Umbilical cord (tissue), 2 donors: ENCODE data around the gene ATG4D. TPM values are rescaled to one million over a fixed set of nuclear protein-coding genes. Genes with fewer than 3 reads are reported as not detected.
"Not testable (repeated sequence)": the region's sequence is repeated elsewhere in the genome, so short reads cannot be mapped to it uniquely, and the experiment has no call there.

Source experiments
- DNase-seq: peaks from one replicate; pipeline ENCODE4 v3.0.0-alpha.2; 2015; ENCODE audit warnings: low spot score
- total RNA-seq: library from RNA; depleted of rRNA; stranded (reverse); fragments of >200 nt; gene quantifications from one replicate; pipeline ENCODE4 v1.2.3, GENCODE V29; 2014; ENCODE audit warnings: low replicate concordance; ENCODE audit not compliant: insufficient read depth

Gene ATG4D
- total RNA-seq, 1 donor from 2014 or later, result 5.1 TPM

DNA sequence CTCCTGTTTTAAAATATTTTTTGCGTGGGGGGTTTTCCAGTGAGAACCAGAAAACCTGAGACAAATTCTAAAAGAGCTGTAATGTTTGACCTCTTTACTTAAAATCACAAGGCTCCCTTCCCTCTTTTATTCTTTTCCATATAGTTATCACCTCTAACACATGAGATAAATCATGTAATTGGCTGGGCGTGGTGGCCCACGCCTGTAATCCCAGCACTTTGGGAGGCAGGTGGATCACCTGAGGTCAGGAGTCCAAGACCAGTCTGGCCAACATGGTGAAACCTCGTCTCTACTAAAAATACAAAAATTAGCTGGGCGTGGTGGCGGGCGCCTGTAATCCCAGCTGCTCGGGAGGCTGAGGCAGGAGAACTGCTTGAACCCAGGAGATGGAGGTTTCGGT is 7.3 kb downstream of the ATG4D start:
- DNase-seq, result not testable (repeated sequence)

DNA sequence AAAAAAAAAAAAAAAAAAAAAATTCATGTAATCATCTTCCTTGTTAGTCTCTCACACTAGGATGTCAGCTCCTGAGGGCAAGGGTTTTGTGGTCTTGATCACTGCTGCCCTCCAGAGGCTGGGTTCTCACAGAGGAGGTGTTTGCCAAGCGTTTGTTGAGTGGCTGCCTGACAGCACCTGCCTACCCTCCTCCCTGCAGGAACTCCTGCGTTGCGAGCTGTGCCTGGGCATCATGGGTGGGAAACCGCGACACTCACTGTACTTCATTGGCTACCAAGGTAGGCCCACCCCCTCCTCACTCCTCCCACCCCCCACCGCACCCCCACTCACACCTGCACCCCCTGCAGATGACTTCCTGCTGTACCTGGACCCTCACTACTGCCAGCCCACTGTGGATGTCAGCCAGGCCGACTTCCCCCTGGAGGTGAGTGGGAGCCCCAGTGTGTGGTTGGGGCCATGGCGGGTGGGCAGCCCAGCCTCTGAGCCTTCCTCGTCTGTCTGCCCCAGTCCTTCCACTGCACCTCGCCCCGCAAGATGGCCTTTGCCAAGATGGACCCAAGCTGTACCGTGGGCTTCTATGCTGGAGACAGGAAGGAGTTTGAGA is 8.1 kb downstream of the ATG4D start:
- DNase-seq, result no peak

DNA sequence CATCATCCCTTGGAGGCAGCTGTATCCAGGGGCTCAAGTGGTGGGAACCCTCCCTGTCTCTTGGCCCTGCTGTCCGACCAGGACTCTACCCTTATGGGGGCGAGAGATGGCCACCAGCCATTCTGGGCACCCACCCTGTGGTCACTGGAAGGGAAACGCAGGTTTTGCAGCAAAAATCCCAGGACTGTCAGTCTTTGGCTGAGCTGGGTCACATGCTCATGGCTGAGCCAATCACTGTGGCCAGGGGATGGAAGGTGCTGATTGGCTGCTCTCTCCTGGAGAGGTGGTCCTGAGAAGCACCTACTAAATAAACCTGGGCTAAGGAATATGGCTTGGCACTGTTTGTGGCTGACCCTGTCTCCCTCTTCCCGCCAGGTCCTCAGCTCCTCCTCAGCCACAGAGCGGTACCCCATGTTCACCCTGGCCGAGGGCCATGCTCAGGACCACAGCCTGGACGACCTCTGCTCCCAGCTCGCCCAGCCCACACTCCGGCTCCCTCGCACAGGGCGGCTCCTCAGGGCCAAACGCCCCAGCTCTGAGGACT is 8.9 kb downstream of the ATG4D start:
- no peak for DNase-seq

DNA sequence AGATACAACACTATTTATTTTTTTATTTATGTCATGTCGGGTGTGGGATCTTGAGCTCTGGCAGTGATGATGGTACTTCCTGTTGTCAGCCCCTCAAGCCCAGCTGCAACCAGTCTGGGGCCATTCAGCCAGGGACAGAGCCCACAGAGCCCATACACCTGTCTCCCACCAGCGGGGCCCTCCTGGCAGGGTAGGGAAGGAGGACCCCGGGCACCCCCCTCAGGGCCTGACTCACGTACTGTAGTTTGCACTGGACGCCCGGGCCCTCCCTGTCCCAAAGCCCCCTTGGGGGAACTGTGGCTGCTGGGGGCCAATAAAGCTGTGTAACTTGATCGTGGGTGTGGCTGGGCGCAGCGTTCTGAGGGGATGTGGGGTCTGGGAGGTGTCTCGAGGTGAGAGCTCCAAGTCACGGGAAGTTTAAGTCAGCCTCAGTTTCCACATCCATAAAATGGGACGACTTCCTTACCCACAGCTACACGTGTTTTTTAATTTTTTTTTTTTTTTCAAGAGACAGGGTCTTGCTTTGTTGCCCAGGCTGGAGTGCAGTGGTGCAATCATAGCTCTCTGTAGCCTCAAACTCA is 9.5 kb downstream of the ATG4D start:
- DNase-seq, result no peak

DNA sequence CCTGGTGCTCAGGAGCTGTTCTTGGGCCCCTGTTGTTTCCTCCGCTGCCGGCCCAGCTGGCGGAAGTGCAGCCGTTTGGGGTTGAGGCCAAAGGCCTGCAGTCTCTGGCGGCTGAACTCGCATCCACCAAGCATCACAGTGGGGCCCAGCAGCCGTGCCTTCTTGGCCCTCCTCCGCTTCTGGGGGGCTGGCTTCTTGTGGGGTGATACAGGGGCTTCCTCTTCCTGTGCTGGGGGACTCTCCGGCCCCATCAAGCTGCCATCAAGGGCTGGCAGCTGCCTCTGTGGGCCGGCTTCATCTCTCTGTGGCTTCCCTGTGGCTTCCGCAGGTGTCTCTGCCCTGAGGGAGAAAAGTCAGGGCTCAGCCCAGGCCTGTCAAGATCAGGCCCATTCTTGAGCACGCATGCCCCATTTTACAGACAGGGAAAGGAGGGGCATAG is 10.3 kb downstream of the ATG4D start:
- no peak for DNase-seq

DNA sequence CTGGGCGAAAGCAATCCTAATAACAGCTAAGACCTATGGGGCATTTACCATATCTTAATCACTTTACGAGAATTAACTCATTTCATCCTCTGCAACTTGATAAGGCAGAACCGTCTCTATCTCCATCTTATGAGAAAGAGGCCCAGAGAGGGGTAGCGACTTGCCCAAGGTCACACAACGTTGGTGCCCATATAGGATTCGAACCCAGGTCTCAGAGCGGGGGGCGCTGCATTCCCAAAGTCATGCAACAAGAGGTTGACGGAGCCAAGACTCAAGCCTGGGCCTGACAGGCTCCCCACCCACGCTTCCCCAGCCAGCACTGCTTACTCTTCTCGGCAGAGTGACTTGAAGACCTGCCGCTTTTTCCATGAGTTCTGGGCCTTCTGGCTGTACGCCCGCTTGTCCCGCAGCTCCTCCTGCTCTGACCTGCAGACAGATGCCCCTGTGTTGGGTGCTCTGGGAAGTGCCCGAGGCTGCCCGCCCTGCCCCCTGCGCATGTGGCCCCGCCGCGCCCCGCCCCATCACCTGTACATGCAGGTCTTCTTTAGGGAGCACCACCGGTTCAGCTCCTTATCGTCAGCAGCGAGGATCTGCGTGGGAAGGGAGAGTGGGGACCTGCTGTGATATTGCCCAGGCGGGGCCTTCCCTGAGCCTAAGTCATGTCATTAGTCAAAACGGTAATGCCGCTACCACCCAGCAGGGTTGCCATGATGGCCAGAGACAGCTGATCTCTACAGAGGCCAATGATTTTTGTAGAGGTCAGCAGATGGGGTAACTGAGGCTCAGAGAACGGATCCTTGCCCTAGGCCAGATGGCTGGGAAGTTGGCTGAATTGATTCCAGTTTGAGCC is 11.3 kb downstream of the ATG4D start:
- no peak for DNase-seq

DNA sequence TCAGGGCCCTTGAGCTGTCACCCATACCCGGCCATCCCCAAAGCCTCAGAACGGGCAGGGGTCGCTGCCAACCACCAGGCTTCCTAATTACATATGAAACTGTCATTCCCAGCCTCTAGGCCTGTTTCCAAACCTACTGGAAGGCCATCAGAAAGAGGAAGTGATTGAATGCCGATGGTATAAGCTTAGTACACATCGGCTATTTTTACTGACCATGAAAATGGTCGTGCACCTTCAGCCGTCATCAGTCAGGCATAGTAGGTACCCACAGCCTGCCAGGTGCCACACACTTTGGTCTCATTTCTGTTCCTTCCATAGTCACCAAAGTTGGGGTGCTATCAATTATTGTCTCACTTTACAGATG is 11.9 kb downstream of the ATG4D start:
- DNase-seq, result no peak

DNA sequence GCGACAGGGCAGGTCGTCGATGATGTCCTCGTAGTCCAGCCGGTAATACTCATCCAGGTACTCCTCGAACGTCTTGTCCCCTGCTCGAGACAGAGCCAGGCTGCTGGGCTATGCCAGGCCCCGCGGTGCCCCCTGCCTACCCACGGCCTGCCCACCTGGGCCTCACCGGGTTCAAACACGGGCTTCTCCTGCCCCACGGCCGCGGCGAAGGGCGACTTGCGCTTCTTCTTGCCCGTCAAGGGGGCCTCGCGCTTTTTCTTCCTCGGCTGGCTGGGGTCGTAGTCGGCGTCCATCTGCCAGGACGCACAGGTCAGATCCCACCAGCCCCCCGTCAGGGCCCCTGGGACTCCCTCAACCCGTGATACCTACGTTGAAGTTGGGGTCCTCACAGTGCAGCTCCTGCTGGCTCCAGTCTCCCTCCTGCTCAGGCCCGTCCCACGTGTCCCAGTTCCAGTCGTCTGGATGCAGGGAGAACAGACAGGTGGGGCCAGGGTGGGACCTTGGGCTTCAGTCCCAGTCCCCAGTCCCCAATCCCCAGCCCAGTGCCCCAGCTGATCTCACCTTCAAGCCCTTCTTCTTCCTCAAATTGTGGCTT is 14.0 kb downstream of the ATG4D start:
- no peak for DNase-seq

DNA sequence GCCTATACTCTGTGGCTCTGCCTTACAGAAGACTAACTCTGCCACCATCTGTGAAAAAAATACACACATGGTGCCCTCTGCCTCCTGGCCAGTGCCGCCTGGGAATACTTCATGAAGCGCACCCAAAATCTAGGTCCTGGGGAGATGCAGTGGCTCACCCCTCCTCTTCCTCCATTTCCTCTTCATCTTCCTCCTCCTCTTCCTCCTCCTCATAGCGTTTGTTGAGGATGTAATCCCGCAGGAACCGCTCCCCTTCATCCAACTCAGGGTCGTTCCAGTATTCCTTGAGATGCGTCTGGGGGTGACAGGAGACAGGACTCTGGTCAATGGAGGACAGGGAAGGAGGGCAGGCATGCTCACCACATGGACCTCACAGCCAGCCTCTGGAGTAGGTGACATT is 16.4 kb downstream of the ATG4D start:
- DNase-seq, result no peak

DNA sequence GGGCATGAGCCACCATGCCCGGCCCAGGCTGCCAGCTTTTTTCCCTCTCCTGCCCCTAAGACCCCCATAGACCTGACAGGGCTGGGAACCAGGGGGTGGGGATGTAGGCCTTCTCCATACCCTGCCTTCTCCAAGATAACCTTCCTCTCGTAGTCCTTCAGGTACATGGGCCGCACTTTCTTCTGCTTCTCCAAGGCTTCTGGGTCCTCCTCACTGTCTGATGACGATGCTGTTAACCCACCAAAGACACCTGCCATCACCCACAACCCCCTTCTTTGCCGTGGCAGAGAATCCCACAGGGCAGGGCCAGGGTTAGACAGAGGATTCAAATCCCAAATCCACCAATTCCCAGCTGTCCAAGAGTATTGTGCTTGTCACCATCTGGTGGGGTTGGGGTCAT is 18.9 kb downstream of the ATG4D start:
- DNase-seq, result no peak

DNA sequence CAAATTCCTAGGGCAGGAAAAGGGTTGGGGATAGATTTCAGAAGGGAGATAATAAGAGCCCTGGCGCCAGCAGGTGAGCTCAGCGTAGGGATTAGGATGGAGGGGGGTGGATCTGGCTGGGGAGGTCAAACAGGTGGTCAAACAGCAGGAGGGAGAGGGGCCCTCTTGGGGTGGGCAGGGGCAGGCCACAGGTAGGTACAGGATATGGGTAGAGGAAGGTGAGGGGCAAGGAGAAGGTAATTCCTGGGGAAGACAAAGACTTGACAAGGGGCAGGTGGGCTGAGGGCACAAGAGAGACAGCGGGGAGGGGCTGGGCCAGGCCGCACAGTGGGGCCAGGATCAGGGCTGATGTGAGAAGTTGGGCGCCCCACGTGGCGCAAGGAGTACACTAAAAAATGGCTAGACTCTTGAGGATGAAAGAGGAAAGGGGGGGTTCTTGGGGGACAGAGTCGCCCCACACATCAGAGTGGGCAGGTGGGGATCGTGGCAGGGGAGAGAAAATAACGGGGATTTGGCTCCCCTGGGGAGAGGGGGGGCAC is 21.4 kb downstream of the ATG4D start:
- DNase-seq, result peak; percentile 48

DNA sequence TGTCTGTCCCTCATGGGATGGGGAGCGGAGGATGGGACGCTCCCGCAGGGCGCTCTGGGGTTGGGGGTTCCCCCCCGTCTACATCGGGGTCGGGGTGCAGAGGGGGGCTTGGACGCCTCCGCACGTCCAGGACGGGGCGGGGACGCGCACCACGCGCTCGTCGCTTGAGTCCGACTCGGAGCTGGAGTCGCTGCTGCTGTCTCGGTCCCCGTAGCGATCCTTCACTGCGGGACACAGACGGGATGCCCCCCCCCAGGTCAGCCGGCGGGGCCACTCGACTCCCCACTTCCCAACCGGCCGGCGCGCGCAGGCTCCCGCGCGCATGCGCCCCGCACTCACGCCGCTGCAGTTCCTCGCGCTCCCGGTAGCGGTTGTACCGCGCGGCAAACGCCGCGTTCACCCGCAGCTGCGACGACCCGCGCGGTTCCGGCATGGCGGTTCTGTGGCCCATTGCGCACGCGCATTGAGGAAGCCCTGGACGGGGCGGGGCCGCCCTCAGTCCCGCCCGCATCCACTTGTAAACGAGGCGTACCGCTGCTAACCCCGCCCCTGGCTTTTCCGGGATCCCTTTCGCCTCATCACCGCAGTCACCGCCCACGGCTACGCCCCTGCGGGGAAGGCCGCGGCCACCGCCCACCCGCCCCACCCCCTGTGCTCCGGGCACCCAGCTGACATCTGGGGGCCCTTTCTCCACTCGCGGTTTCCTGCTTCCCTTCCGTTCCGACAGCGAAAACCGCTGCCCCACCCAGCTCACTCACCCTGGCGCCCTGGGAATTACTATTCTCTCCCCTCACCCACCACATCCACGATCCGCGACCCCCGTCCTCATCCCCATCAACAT is 22.1 kb downstream of the ATG4D start, which contains the start of gene KRI1:
KRI1 (minus strand) TSS at position 444 of the 841 bp plus-strand sequence; CDS start at position 433, 11 bp downstream.
- peak; percentile 99 for DNase-seq

DNA sequence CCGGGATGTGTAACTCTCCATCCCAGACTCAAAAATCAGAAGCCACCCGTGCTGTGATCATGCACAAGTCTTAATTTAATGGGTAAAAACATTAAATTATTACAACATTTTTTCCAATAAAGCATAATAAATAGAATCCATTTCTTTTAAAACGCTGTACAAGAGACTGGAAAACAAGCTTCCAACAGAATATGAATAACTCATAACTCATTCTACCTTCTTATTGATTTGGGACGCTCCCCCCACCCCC is 22.6 kb downstream of the ATG4D start:
- DNase-seq, result no peak

DNA sequence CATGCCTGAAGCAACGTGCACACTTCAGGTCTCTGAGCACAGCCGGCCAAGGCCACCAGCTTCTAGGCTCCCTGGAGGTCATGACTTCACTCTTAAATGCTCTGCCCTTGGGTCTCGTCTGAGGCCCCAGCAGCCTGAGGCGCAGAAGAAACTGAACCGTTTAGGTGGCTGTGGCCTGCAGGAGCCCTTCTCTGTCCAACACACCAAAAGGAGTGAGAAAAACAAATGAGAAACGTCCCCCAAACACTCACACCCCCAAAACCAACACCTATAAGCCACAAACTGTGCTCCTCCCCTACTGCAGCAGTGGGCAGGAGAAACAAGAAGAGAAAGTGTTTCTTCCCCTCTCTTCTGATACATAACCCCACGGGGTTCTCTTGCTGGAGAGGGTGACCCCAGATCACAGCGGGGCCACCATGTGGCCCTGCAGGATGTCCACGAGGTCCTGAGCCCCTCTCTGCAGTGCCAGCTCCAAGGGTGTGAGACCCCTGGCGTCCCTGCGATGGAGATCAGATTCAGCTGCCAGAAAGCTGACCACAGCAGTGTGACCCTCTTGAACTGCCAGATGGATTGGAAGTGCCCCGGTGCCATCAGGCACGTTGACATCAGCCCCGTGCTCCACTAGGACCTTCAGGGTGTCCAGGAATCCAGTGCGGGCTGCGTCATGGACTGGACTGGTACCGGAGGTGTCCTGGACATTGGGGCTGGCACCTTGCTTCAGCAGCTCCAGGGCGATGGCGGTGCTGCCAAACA is 23.1 kb downstream of the ATG4D start:
- no peak for DNase-seq

DNA sequence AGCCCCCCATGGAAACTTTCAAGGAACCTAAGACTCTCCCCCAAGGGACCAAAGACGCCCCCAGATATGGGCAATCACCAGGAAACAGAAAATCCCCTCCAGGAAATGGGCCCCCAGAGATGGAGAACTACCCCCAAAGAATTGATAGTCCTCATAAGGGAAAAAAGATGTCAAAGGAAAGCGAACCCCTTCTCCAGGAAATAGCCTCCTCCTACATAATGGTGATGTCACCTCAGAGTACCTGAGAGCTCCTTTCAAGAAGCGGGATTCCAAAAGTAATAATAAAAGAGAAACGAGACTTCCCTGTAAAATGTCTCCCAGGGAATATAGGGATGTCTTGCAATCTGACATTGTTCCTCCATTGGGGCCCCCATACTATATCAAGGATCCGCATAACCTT is 24.0 kb downstream of the ATG4D start:
- no peak for DNase-seq

DNA sequence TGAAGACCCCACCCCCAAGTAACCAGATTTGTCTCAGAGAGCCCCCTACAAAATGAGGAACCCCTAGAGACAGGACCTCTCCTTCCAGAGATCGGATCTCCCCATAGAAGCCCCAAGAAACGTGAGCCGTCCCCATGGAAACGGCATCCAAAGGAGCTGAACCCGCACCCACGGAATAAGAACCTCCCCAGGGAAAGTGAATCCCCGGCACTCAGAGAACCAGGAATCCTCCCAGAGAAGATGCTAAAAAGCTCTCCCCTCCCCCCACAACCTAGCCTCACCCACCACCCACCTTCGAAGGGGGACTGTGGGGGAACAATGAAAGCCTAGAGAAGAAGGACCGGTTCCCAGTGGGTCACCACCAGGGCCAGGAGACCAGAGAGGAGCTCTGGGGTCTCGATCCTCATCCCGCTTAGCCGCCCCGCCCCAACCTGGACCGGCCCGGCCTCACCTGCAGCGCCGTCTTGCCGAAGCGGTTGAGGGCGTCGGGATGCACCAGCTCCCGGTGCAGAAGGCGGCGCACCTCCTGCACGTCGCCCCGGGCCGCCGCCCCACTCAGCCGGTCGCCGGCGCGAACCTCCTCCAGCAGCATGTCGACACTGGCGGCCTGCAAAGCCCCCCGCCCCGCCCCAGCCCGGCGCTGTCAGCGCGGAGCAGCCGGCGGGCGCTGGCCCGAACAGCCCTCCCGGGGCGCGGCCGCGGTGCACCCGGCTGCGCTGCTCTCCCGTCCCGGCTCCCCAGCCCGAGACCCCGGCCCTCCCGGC is 24.5 kb downstream of the ATG4D start:
- DNase-seq, result peak; percentile 22

DNA sequence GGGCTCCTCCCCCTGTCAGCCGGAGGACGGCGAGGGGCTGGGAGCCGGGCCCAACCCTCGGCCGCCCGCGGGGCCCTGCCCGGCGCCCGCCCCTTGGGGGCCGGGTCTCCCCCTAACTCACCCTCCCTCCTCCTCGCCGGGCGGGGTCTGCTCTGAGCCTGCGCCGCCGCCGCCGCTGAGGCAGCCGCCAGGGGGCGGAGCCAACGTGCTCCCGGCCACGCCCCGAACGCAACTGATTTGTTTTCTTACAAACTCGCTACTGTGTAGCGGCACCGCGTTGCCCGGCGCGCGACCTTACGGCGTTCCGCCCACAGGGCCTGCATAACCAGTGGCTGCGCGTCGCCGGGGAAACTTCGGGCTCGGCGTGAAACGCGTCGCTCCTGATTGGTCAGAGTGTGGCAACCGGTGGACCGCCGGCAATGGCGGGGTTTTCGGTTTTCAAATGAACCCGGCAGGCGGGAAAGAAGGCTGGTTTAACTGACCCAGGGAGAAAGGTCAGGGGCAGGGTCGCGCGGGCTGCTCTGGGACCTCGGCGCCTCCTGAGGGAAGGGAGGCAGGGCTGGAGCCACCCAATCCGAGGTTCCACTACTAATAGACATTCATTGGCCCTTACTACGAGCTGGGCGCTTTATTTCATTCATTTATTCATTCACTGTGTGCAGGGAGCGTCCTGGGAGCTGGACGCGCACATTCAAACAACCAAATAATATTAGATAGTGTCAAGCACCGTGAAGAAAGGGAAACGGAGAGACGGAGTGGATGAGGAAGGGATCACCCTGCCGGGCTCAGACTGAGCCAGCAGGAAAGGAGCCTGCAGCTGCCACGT is 25.3 kb downstream of the ATG4D start, which contains the start of gene CDKN2D:
CDKN2D (minus strand) TSS at position 154 of the 826 bp plus-strand sequence. CDS start 326 bp downstream, outside the sequence.
- DNase-seq, result peak; percentile 100

DNA sequence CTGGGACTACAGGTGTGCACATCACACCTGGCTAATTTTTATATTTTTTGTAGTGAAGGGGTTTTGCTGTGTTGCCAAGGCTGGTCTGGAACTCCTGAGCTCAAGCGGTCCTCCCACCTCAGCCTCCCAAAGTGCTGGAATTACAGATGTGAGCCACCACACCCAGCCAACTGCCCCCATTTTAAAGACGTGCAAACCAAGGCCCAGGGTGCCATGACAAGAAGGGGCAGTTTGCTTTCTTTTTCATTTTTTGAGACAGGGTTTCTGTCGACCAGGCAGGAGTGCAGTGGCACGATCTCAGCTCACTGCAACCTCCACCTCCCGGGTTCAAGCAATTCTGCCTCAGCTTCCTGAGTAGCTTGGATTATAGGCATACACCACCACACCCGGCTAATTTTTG is 30.1 kb downstream of the ATG4D start:
- DNase-seq, result not testable (repeated sequence)

DNA sequence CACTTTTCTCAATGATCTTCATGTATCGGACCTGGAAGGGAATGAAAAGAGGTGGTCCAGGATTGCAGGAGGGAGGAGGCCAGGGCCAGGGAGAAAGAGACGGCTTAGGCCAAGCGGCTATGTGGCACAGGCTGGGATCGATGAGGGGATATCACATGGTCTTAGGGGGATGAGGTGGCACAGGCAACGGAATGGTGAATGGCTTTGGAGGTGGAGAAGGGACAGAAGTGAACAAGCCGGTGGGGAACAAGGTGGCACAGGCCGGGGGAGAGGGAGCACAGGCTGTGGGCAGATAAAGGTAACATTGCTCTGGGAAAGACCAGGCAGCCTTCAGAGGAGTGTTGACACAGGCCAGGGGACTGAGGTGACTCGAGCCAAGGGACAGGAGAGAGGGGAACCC is 30.8 kb downstream of the ATG4D start:
- DNase-seq, result no peak
